Uterus (tissue), 2 donors: ENCODE measurements around the gene HS6ST3.

Experiments used
- POLR2A ChIP-seq, 2 donors: fragments of 450-650 bp; IDR thresholded peaks; one replicate each; pipeline ENCODE4 v1.6.1; 2016; ENCODE audit warnings: antibody characterized with exemption in 2 of 2, mild to moderate bottlenecking in 1 of 2, moderate library complexity in 1 of 2
- TF ChIP-seq, protein P1 (sequence below), 4 experiments: fragments of 200-600 bp in 2 of 4; fragments of 450-650 bp in 2 of 4; sonication (generic) in 2 of 4; IDR thresholded peaks; one replicate each; pipeline ENCODE4 v1.5.1; 2016 to 2019; ENCODE audit warnings: antibody characterized with exemption in 4 of 4, mild to moderate bottlenecking in 2 of 4, moderate library complexity in 1 of 4

DNA sequence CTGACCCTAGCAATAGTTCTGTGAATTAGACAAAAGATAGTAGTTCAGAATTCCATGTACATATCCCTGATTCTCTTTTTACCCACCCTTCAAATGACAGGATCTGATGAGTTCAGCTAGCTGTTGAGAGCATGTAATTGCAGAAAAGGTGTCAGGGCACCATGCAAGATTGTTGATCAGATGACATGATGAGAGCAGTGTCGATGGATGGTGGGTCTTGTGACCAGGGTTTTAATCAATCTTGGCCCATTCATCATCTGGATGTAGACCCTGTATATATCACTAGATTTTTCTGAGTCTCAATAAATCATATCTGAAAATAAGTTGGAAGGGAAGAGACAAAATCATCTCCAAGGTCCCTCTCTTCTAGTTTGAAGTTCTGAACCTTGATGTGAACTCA lies 525.3 kb downstream of the HS6ST3 start:
- TF ChIP-seq, protein P1, sequence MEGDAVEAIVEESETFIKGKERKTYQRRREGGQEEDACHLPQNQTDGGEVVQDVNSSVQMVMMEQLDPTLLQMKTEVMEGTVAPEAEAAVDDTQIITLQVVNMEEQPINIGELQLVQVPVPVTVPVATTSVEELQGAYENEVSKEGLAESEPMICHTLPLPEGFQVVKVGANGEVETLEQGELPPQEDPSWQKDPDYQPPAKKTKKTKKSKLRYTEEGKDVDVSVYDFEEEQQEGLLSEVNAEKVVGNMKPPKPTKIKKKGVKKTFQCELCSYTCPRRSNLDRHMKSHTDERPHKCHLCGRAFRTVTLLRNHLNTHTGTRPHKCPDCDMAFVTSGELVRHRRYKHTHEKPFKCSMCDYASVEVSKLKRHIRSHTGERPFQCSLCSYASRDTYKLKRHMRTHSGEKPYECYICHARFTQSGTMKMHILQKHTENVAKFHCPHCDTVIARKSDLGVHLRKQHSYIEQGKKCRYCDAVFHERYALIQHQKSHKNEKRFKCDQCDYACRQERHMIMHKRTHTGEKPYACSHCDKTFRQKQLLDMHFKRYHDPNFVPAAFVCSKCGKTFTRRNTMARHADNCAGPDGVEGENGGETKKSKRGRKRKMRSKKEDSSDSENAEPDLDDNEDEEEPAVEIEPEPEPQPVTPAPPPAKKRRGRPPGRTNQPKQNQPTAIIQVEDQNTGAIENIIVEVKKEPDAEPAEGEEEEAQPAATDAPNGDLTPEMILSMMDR (IDR thresholded peaks at IDR 0.05), result no peak
- no peak for TF ChIP-seq POLR2A (IDR thresholded peaks at IDR 0.05)
